ENCODE measurements around the gene NCKAP5. TPM values are rescaled to one million over a fixed set of nuclear protein-coding genes. Genes with fewer than 3 reads are reported as not detected.

NCKAP5 gene
- polyA plus RNA-seq, 2 of the 4 experiments (the other 2 are of a cell fraction) = 3.0 to 4.1 TPM

- no peak for FAIRE-seq
- CTCF ChIA-PET = no interaction called here
Measured at GRCh38 chr2:133338224-133338623, 230.0 kb downstream of the NCKAP5 start.

GRCh38 chr2:133334923-133335322 lies 233.3 kb downstream of the NCKAP5 start:
- WGBS (ENCODE audit: missing lambda C conversion rate) = 63% methylated on average over 3 of the region's 3 CpGs
- ATAC-seq = no peak

More at GRCh38 chr2:133338224-133338623, 230.0 kb downstream of the NCKAP5 start:
- peaks cover 2% of the 10 kb centered on the region; the same call in 1 of the 3 replicates for H3K4me1 ChIP-seq
- POLR2A ChIA-PET = interaction anchor here (0.5 kb wide), 1 partner anchor 12 kb away, joined by 5 read pairs; no protein-coding TSS in a partner anchor
- H3K4me2 ChIP-seq = no peak overlapping the region
- DNase-seq (ENCODE audit: low read depth in 1 of 2, low spot score in 1 of 2) = no peak
- no peaks in the 10 kb centered on the region for H3K9me3 ChIP-seq
- H3K4me3 ChIP-seq = no peak overlapping the region
- H3K27ac ChIP-seq = no peak overlapping the region
- no peak for ATAC-seq
- 3% methylated on average over 1 of the region's 1 CpG for WGBS (ENCODE audit: missing lambda C conversion rate)
- TF ChIP-seq REST (IDR thresholded peaks at IDR 0.05) = no peak
- no peak for TF ChIP-seq HES2 (IDR thresholded peaks at IDR 0.05)
- TF ChIP-seq, protein P1, sequence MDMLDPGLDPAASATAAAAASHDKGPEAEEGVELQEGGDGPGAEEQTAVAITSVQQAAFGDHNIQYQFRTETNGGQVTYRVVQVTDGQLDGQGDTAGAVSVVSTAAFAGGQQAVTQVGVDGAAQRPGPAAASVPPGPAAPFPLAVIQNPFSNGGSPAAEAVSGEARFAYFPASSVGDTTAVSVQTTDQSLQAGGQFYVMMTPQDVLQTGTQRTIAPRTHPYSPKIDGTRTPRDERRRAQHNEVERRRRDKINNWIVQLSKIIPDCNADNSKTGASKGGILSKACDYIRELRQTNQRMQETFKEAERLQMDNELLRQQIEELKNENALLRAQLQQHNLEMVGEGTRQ (IDR thresholded peaks at IDR 0.05) = no peak
- TF ChIP-seq HOXB5 (CRISPR knock-in tag; IDR thresholded peaks at IDR 0.05) = no peak

More at GRCh38 chr2:133334923-133335322, 233.3 kb downstream of the NCKAP5 start:
- ChIA-PET POLR2A (no interaction called here), CTCF (no interaction called here)
- H3K4me2 ChIP-seq = no peak overlapping the region
- TF ChIP-seq JUNB (IDR thresholded peaks at IDR 0.05) (no peak), SREBF2 (IDR thresholded peaks at IDR 0.05) (no peak), REST (IDR thresholded peaks at IDR 0.05) (no peak), HOXB5 (CRISPR knock-in tag; IDR thresholded peaks at IDR 0.05) (no peak), BHLHE40 (IDR thresholded peaks at IDR 0.05; ENCODE audit: low read depth, low read length) (no peak), HEYL (CRISPR knock-in tag; IDR thresholded peaks at IDR 0.05) (no peak), HMGXB4 (CRISPR knock-in tag; IDR thresholded peaks at IDR 0.05; ENCODE audit: borderline replicate concordance) (no peak), EHF (CRISPR knock-in tag; IDR thresholded peaks at IDR 0.05) (no peak), RFX5 (IDR thresholded peaks at IDR 0.05) (no peak), MAFK (IDR thresholded peaks at IDR 0.05; ENCODE audit: partially characterized antibody) (no peak), PHF8 (IDR thresholded peaks at IDR 0.05; ENCODE audit: borderline replicate concordance, low read depth) (no peak), KDM1A (IDR thresholded peaks at IDR 0.05; ENCODE audit: low read depth) (no peak), CBX8 (IDR thresholded peaks at IDR 0.05) (no peak)
- TF ChIP-seq, protein P2, sequence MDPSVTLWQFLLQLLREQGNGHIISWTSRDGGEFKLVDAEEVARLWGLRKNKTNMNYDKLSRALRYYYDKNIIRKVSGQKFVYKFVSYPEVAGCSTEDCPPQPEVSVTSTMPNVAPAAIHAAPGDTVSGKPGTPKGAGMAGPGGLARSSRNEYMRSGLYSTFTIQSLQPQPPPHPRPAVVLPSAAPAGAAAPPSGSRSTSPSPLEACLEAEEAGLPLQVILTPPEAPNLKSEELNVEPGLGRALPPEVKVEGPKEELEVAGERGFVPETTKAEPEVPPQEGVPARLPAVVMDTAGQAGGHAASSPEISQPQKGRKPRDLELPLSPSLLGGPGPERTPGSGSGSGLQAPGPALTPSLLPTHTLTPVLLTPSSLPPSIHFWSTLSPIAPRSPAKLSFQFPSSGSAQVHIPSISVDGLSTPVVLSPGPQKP (IDR thresholded peaks at IDR 0.05; ENCODE audit: low read depth, low read length) = no peak
- no peak for DNase-seq (ENCODE audit: low read depth in 1 of 2, low spot score in 1 of 2)
- H3K4me3 ChIP-seq = no peak overlapping the region
- H3K9me3 ChIP-seq = no peaks in the 10 kb centered on the region
- peaks cover 26% of the 10 kb centered on the region for H3K4me1 ChIP-seq
- H3K27ac ChIP-seq = no peak overlapping the region
- no peak for FAIRE-seq

Measured in A549 (cell line).